Loucy (cell line): ENCODE measurements around the gene VMAC.

ENCODE experiments used
- H2AFZ ChIP-seq: fragments of 200-600 bp; sonication (generic); 2 replicates; pipeline ENCODE4 v1.6.0; 2016; ENCODE audit warnings: antibody characterized with exemption, mild to moderate bottlenecking, low read length, moderate library complexity
- H3F3A ChIP-seq: fragments of 200-600 bp; 2 replicates; pipeline ENCODE4 v1.6.0; 2016; ENCODE audit warnings: antibody characterized with exemption, low read depth, mild to moderate bottlenecking
- H3K27me3 ChIP-seq: fragments of 200-600 bp; sonication (generic); 2 replicates; pipeline ENCODE4 v1.6.1; 2014; ENCODE audit warnings: low read length, mild to moderate bottlenecking; ENCODE audit not compliant: insufficient read depth, poor library complexity, severe bottlenecking
- H3K36me3 ChIP-seq: fragments of 200-600 bp; sonication (generic); 2 replicates; pipeline ENCODE4 v1.6.1; 2016; ENCODE audit warnings: low read length; ENCODE audit not compliant: insufficient read depth
- H3K4me1 ChIP-seq: fragments of 200-600 bp; sonication (generic); 2 replicates; pipeline ENCODE4 v1.5.1; 2014; ENCODE audit warnings: low read length, mild to moderate bottlenecking; ENCODE audit not compliant: insufficient read depth, poor library complexity, severe bottlenecking
- H3K4me2 ChIP-seq: fragments of 200-600 bp; sonication (generic); 2 replicates; pipeline ENCODE4 v1.6.0; 2014; ENCODE audit warnings: antibody characterized with exemption, low read length, low read depth, mild to moderate bottlenecking; ENCODE audit not compliant: poor library complexity, severe bottlenecking
- H3K4me3 ChIP-seq: fragments of 200-600 bp; sonication (generic); 2 replicates; pipeline ENCODE4 v1.5.1; 2014; ENCODE audit warnings: low read length, mild to moderate bottlenecking, mixed read lengths; ENCODE audit not compliant: poor library complexity, severe bottlenecking
- H3K79me2 ChIP-seq: fragments of 200-600 bp; sonication (generic); 2 replicates; pipeline ENCODE4 v1.6.1; 2014; ENCODE audit warnings: low read length; ENCODE audit not compliant: insufficient read depth
- H3K9ac ChIP-seq: fragments of 200-600 bp; sonication (generic); 2 replicates; pipeline ENCODE4 v1.6.0; 2014; ENCODE audit warnings: mild to moderate bottlenecking, low read depth, low read length, moderate library complexity; ENCODE audit not compliant: poor library complexity, severe bottlenecking
- H3K9me2 ChIP-seq: fragments of 200-600 bp; sonication (generic); replicated peaks from 2 replicates; pipeline ENCODE4 v1.6.1; 2016; ENCODE audit warnings: low read depth, low read length, mixed read lengths
- H3K9me3 ChIP-seq: fragments of 200-600 bp; sonication (generic); 2 replicates; pipeline ENCODE4 v1.6.1; 2014; ENCODE audit warnings: mild to moderate bottlenecking, antibody characterized with exemption, low read length, low read depth; ENCODE audit not compliant: insufficient read depth
- H4K20me1 ChIP-seq: fragments of 200-600 bp; sonication (generic); 2 replicates; pipeline ENCODE4 v1.6.0; 2014; ENCODE audit warnings: antibody characterized with exemption, low read length, mild to moderate bottlenecking; ENCODE audit not compliant: insufficient read depth, poor library complexity, severe bottlenecking
- CTCF ChIP-seq: fragments of 200-600 bp; sonication (generic); conservative IDR thresholded peaks from 2 replicates; pipeline ENCODE4 v1.5.1; 2014; ENCODE audit warnings: mild to moderate bottlenecking, antibody characterized with exemption, low read length
- EZH2phosphoT487 ChIP-seq: fragments of 200-600 bp; IDR thresholded peaks from 2 replicates; pipeline ENCODE4 v1.6.1; 2018; ENCODE audit warnings: antibody characterized with exemption, mild to moderate bottlenecking, moderate library complexity, borderline replicate concordance

VMAC gene

GRCh38 chr19:5863030-5863665 is 41.5 kb upstream of the VMAC start:
- H2AFZ ChIP-seq, result no peak overlapping the region
- no peaks in the 10 kb centered on the region for H3K9me2 ChIP-seq
- no peak overlapping the region for H3K4me3 ChIP-seq
- H3F3A ChIP-seq, result no peaks in the 10 kb centered on the region
- TF ChIP-seq CTCF (no peak), EZH2phosphoT487 (no peak)
- no peak overlapping the region for H3K4me2 ChIP-seq
- H3K36me3 ChIP-seq, result no peaks in the 10 kb centered on the region
- no peaks in the 10 kb centered on the region for H3K9me3 ChIP-seq
- no peak overlapping the region for H3K9ac ChIP-seq
- no peaks in the 10 kb centered on the region for H4K20me1 ChIP-seq
- H3K79me2 ChIP-seq, result no peaks in the 10 kb centered on the region
- H3K27me3 ChIP-seq, result no peaks in the 10 kb centered on the region
- H3K4me1 ChIP-seq, result no peaks in the 10 kb centered on the region

- Histone ChIP-seq H3K9me2 (no peaks in the 10 kb centered on the region), H3K27me3 (no peaks in the 10 kb centered on the region), H3K79me2 (no peaks in the 10 kb centered on the region), H3K9me3 (no peaks in the 10 kb centered on the region), H3K4me1 (no peaks in the 10 kb centered on the region), H3K36me3 (no peaks in the 10 kb centered on the region), H4K20me1 (no peaks in the 10 kb centered on the region), H2AFZ (no peak overlapping the region), H3K4me3 (no peak overlapping the region), H3K9ac (no peak overlapping the region), H3K4me2 (no peak overlapping the region), H3F3A (no peaks in the 10 kb centered on the region)
- TF ChIP-seq EZH2phosphoT487, result no peak
- TF ChIP-seq CTCF, result no peak
Measured at GRCh38 chr19:5864013-5864720, 40.5 kb upstream of the VMAC start.

GRCh38 chr19:5864725-5865486 is 39.8 kb upstream of the VMAC start:
- H3K36me3 ChIP-seq, result no peaks in the 10 kb centered on the region
- no peaks in the 10 kb centered on the region for H3K4me1 ChIP-seq
- no peaks in the 10 kb centered on the region for H3K79me2 ChIP-seq

More at GRCh38 chr19:5864725-5865486, 39.8 kb upstream of the VMAC start:
- Histone ChIP-seq H3K9me3 (no peaks in the 10 kb centered on the region), H4K20me1 (no peaks in the 10 kb centered on the region), H3F3A (no peaks in the 10 kb centered on the region), H3K4me2 (no peak overlapping the region), H3K9me2 (no peaks in the 10 kb centered on the region), H3K27me3 (no peaks in the 10 kb centered on the region), H3K4me3 (no peak overlapping the region), H2AFZ (no peak overlapping the region), H3K9ac (no peak overlapping the region)
- no peak for TF ChIP-seq CTCF
- no peak for TF ChIP-seq EZH2phosphoT487
